ENCODE data around the gene PSPH.

Gene PSPH

GRCh38 chr7:56007891-56008290, 43.4 kb downstream of the PSPH start:
- CTCF ChIA-PET, result no interaction called here
- POLR2A ChIA-PET, result interaction anchor here (1.0 to 2.0 kb wide), 3 partner anchors 43 to 642 kb away, joined by 3 to 5 read pairs (median 4); partner anchors contain the start of genes CCT6A, PSPH and SUMF2
- DNase-seq (ENCODE audit: extremely low spot score), result no peak
- TF ChIP-seq ARNT (IDR thresholded peaks at IDR 0.05) (no peak), HDGF (IDR thresholded peaks at IDR 0.05; ENCODE audit: borderline replicate concordance) (no peak), CTBP1 (IDR thresholded peaks at IDR 0.05; ENCODE audit: borderline replicate concordance) (no peak), ZNF384 (IDR thresholded peaks at IDR 0.05) (no peak), TARDBP (IDR thresholded peaks at IDR 0.05) (no peak), ELF4 (IDR thresholded peaks at IDR 0.05) (no peak), SUZ12 (IDR thresholded peaks at IDR 0.05) (no peak), NFRKB (IDR thresholded peaks at IDR 0.05) (no peak), FOXA1 (IDR thresholded peaks at IDR 0.05) (no peak), LEF1 (IDR thresholded peaks at IDR 0.05; ENCODE audit: borderline replicate concordance) (no peak), FOXK2 (IDR thresholded peaks at IDR 0.05) (no peak), BHLHE40 (IDR thresholded peaks at IDR 0.05; ENCODE audit: borderline replicate concordance) (no peak), SP1 (IDR thresholded peaks at IDR 0.05) (no peak), PKNOX1 (IDR thresholded peaks at IDR 0.05) (no peak), FOXM1 (IDR thresholded peaks at IDR 0.05; ENCODE audit: borderline replicate concordance) (no peak), L3MBTL2 (conservative IDR thresholded peaks at IDR 0.05) (no peak)

GRCh38 chr7:56007167-56007652, 44.0 kb downstream of the PSPH start:
- POLR2A ChIA-PET, result interaction anchor here (0.6 to 1.0 kb wide), 3 partner anchors 44 to 641 kb away, joined by 3 to 4 read pairs (median 3); partner anchors contain the start of genes CCT6A and PSPH
- CTCF ChIA-PET, result interaction anchor here (0.7 kb wide), 1 partner anchor 11 kb away, joined by 3 read pairs; no protein-coding TSS in a partner anchor
- DNase-seq (ENCODE audit: extremely low spot score), result peak; percentile 12
- TF ChIP-seq ZNF384 (IDR thresholded peaks at IDR 0.05) (peak; percentile 67; the same call in 1 of the 2 replicates), ELF4 (IDR thresholded peaks at IDR 0.05) (no peak), CTBP1 (IDR thresholded peaks at IDR 0.05; ENCODE audit: borderline replicate concordance) (no peak), FOXK2 (IDR thresholded peaks at IDR 0.05) (no peak)

GRCh38 chr7:56003749-56004148, 47.5 kb downstream of the PSPH start:
- ChIA-PET CTCF (interaction anchor here (0.6 kb wide), 1 partner anchor 17 kb away, joined by 3 read pairs; no protein-coding TSS in a partner anchor), POLR2A (no interaction called here)
- TF ChIP-seq SP1 (IDR thresholded peaks at IDR 0.05), result no peak
- no peak for TF ChIP-seq ARNT (IDR thresholded peaks at IDR 0.05)
- DNase-seq (ENCODE audit: extremely low spot score), result no peak

- DNase-seq (ENCODE audit: extremely low spot score), result no peak
- TF ChIP-seq SUZ12 (IDR thresholded peaks at IDR 0.05), result no peak
- no peak for TF ChIP-seq FOXA1 (IDR thresholded peaks at IDR 0.05)
- no peak for TF ChIP-seq FOXK2 (IDR thresholded peaks at IDR 0.05)
- no peak for TF ChIP-seq LEF1 (IDR thresholded peaks at IDR 0.05; ENCODE audit: borderline replicate concordance)
- no peak for TF ChIP-seq L3MBTL2 (conservative IDR thresholded peaks at IDR 0.05)
- no peak for TF ChIP-seq ZNF384 (IDR thresholded peaks at IDR 0.05)
- no peak for TF ChIP-seq BHLHE40 (IDR thresholded peaks at IDR 0.05; ENCODE audit: borderline replicate concordance)
- TF ChIP-seq NFRKB (IDR thresholded peaks at IDR 0.05), result no peak
- TF ChIP-seq SP1 (IDR thresholded peaks at IDR 0.05), result no peak
- TF ChIP-seq CTBP1 (IDR thresholded peaks at IDR 0.05; ENCODE audit: borderline replicate concordance), result no peak
- TF ChIP-seq ELF4 (IDR thresholded peaks at IDR 0.05), result no peak
- TF ChIP-seq ARNT (IDR thresholded peaks at IDR 0.05), result no peak
- CTCF ChIA-PET, result no interaction called here
- POLR2A ChIA-PET, result no interaction called here
These were observed 54.3 kb downstream of the PSPH start for GRCh38 chr7:55996856-55997500.

GRCh38 chr7:55992346-55992745, 58.9 kb downstream of the PSPH start:
- CTCF ChIA-PET, result no interaction called here
- no peak for TF ChIP-seq L3MBTL2 (conservative IDR thresholded peaks at IDR 0.05)
- no peak for TF ChIP-seq FOXM1 (IDR thresholded peaks at IDR 0.05; ENCODE audit: borderline replicate concordance)
- TF ChIP-seq BHLHE40 (IDR thresholded peaks at IDR 0.05; ENCODE audit: borderline replicate concordance), result no peak
- TF ChIP-seq ELF4 (IDR thresholded peaks at IDR 0.05), result no peak
- TF ChIP-seq FOXA1 (IDR thresholded peaks at IDR 0.05), result no peak
- TF ChIP-seq SUZ12 (IDR thresholded peaks at IDR 0.05), result no peak
- no peak for TF ChIP-seq TARDBP (IDR thresholded peaks at IDR 0.05)
- no peak for TF ChIP-seq CTBP1 (IDR thresholded peaks at IDR 0.05; ENCODE audit: borderline replicate concordance)
- TF ChIP-seq ARNT (IDR thresholded peaks at IDR 0.05), result no peak
- no peak for TF ChIP-seq FOXK2 (IDR thresholded peaks at IDR 0.05)
- no peak for TF ChIP-seq HDGF (IDR thresholded peaks at IDR 0.05; ENCODE audit: borderline replicate concordance)
- no peak for TF ChIP-seq LEF1 (IDR thresholded peaks at IDR 0.05; ENCODE audit: borderline replicate concordance)
- no peak for TF ChIP-seq PKNOX1 (IDR thresholded peaks at IDR 0.05)
- no peak for TF ChIP-seq NFRKB (IDR thresholded peaks at IDR 0.05)
- TF ChIP-seq ZNF384 (IDR thresholded peaks at IDR 0.05), result no peak
- TF ChIP-seq SP1 (IDR thresholded peaks at IDR 0.05), result no peak
- POLR2A ChIA-PET, result no interaction called here
- no peak for DNase-seq (ENCODE audit: extremely low spot score)

GRCh38 chr7:55983537-55983936, 67.7 kb downstream of the PSPH start:
- ChIA-PET CTCF (no interaction called here), POLR2A (no interaction called here)
- DNase-seq (ENCODE audit: extremely low spot score), result no peak
- no peak for TF ChIP-seq ELF4 (IDR thresholded peaks at IDR 0.05)
- no peak for TF ChIP-seq CTBP1 (IDR thresholded peaks at IDR 0.05; ENCODE audit: borderline replicate concordance)
- no peak for TF ChIP-seq FOXK2 (IDR thresholded peaks at IDR 0.05)
- no peak for TF ChIP-seq SP1 (IDR thresholded peaks at IDR 0.05)
- TF ChIP-seq ZNF384 (IDR thresholded peaks at IDR 0.05), result no peak
- no peak for TF ChIP-seq HDGF (IDR thresholded peaks at IDR 0.05; ENCODE audit: borderline replicate concordance)
- TF ChIP-seq L3MBTL2 (conservative IDR thresholded peaks at IDR 0.05), result no peak
- no peak for TF ChIP-seq NFRKB (IDR thresholded peaks at IDR 0.05)
- no peak for TF ChIP-seq SUZ12 (IDR thresholded peaks at IDR 0.05)
- no peak for TF ChIP-seq TARDBP (IDR thresholded peaks at IDR 0.05)
- no peak for TF ChIP-seq ARNT (IDR thresholded peaks at IDR 0.05)
- no peak for TF ChIP-seq FOXM1 (IDR thresholded peaks at IDR 0.05; ENCODE audit: borderline replicate concordance)
- no peak for TF ChIP-seq FOXA1 (IDR thresholded peaks at IDR 0.05)
- TF ChIP-seq PKNOX1 (IDR thresholded peaks at IDR 0.05), result no peak
- no peak for TF ChIP-seq LEF1 (IDR thresholded peaks at IDR 0.05; ENCODE audit: borderline replicate concordance)
- TF ChIP-seq BHLHE40 (IDR thresholded peaks at IDR 0.05; ENCODE audit: borderline replicate concordance), result no peak
